GM23338 (cell line): ENCODE measurements around the gene HCN2.

ENCODE experiments used
- CTCF ChIP-seq, 2 experiments: fragments of 200-600 bp in 1 of 2; sonication (generic) in 1 of 2; conservative IDR thresholded peaks; 2 replicates each; pipeline versions ENCODE4 v1.5.1 to v1.6.1; 2016 to 2017; ENCODE audit warnings: antibody characterized with exemption in 2 of 2, low read depth in 2 of 2, mild to moderate bottlenecking in 2 of 2, moderate library complexity in 1 of 2
- EZH2 ChIP-seq: fragments of 200-600 bp; sonication (generic); IDR thresholded peaks from one replicate; pipeline ENCODE4 v1.8.0; 2017; ENCODE audit warnings: antibody characterized with exemption, mild to moderate bottlenecking, low read depth; ENCODE audit not compliant: unreplicated experiment
- NANOG ChIP-seq: IDR thresholded peaks from 2 replicates; pipeline ENCODE4 v1.6.1; 2016; ENCODE audit warnings: antibody characterized with exemption, borderline replicate concordance
- POLR2AphosphoS5 ChIP-seq: IDR thresholded peaks from 2 replicates; pipeline ENCODE4 v1.6.1; 2016; ENCODE audit warnings: antibody characterized with exemption, low read depth
- REST ChIP-seq: IDR thresholded peaks from one replicate; pipeline ENCODE4 v1.6.1; 2018; ENCODE audit warnings: antibody characterized with exemption; ENCODE audit not compliant: unreplicated experiment
- ZNF114 ChIP-seq: fragments of 250-450 bp; sonication (Bioruptor Pico); IDR thresholded peaks from 2 replicates; pipeline ENCODE4 v1.5.0; 2020; ENCODE audit warnings: mild to moderate bottlenecking, moderate library complexity

GRCh38 chr19:613732-614567, 24.3 kb downstream of the HCN2 start:
- no peak for TF ChIP-seq NANOG
- no peak for TF ChIP-seq CTCF (conservative IDR thresholded peaks at IDR 0.05; ENCODE audit: low read depth in 2 of 2)
- no peak for TF ChIP-seq EZH2
- no peak for TF ChIP-seq POLR2AphosphoS5
- TF ChIP-seq REST = no peak
- no peak for TF ChIP-seq ZNF114 (CRISPR knock-in tag)
